GM23338 (cell line): ENCODE data around the gene TMEM250. TPM values are rescaled to one million over a fixed set of nuclear protein-coding genes. Genes with fewer than 3 reads are reported as not detected.

Experiments
- ATAC-seq: fragments of 200-7000 bp; cut with Tn5 transposase; 3 replicates; pipeline ENCODE4 v1.9.1; 2020
- DNase-seq: peaks from one replicate; pipeline ENCODE4 v3.0.0-alpha.2; 2015; ENCODE audit warnings: low spot score
- H2AFZ ChIP-seq: fragments of 200-600 bp; sonication (generic); 2 replicates; pipeline ENCODE4 v1.8.0; 2016; ENCODE audit warnings: antibody characterized with exemption, mild to moderate bottlenecking, moderate library complexity
- H3F3A ChIP-seq: fragments of 200-600 bp; sonication (generic); replicated peaks from 2 replicates; pipeline ENCODE4 v1.8.0; 2017; ENCODE audit warnings: antibody characterized with exemption, mixed run types, low read depth
- H3K27ac ChIP-seq: fragments of 200-600 bp; sonication (generic); 2 replicates; pipeline ENCODE4 v1.6.1; 2016; ENCODE audit warnings: low read depth
- H3K27me3 ChIP-seq: fragments of 200-600 bp; sonication (generic); 2 replicates; pipeline ENCODE4 v1.8.0; 2016; ENCODE audit warnings: mild to moderate bottlenecking, mixed run types, moderate library complexity; ENCODE audit not compliant: insufficient read depth
- H3K36me3 ChIP-seq: fragments of 200-600 bp; sonication (generic); 2 replicates; pipeline ENCODE4 v1.8.0; 2016; ENCODE audit warnings: mild to moderate bottlenecking; ENCODE audit not compliant: insufficient read depth
- H3K4me1 ChIP-seq: fragments of 200-600 bp; sonication (generic); 2 replicates; pipeline ENCODE4 v1.8.0; 2016; ENCODE audit warnings: mild to moderate bottlenecking, moderate library complexity; ENCODE audit not compliant: insufficient read depth
- H3K4me2 ChIP-seq: fragments of 200-600 bp; sonication (generic); 2 replicates; pipeline ENCODE4 v1.7.1; 2017; ENCODE audit warnings: mixed run types
- H3K4me3 ChIP-seq: fragments of 200-600 bp; sonication (generic); 2 replicates; pipeline ENCODE4 v1.6.1; 2016; ENCODE audit warnings: mixed run types
- H3K79me2 ChIP-seq: fragments of 200-600 bp; sonication (generic); replicated peaks from 2 replicates; pipeline ENCODE4 v1.8.0; 2017; ENCODE audit warnings: mild to moderate bottlenecking; ENCODE audit not compliant: insufficient read depth
- H3K9me2 ChIP-seq: fragments of 200-600 bp; sonication (generic); 2 replicates; pipeline ENCODE4 v1.8.0; 2017; ENCODE audit not compliant: insufficient read depth
- H4K20me1 ChIP-seq: fragments of 200-600 bp; sonication (generic); replicated peaks from 2 replicates; pipeline ENCODE4 v1.8.0; 2017; ENCODE audit warnings: mild to moderate bottlenecking; ENCODE audit not compliant: insufficient read depth
- H3K27ac Mint-ChIP-seq: 2 replicates; pipeline ENCODE4 v1.8.0; 2020; ENCODE audit warnings: inconsistent platforms, mild to moderate bottlenecking, moderate library complexity, mixed read lengths
- H3K27me3 Mint-ChIP-seq: 3 replicates; pipeline ENCODE4 v1.8.0; 2022; ENCODE audit warnings: low read depth, mild to moderate bottlenecking, moderate library complexity, mixed read lengths, inconsistent platforms; ENCODE audit not compliant: insufficient read depth, poor library complexity
- H3K36me3 Mint-ChIP-seq: 3 replicates; pipeline ENCODE4 v1.8.0; 2021; ENCODE audit warnings: low read depth, mild to moderate bottlenecking, inconsistent platforms, moderate library complexity, mixed read lengths
- H3K4me1 Mint-ChIP-seq: 3 replicates; pipeline ENCODE4 v1.8.0; 2020; ENCODE audit warnings: mild to moderate bottlenecking, inconsistent platforms, mixed read lengths
- H3K4me3 Mint-ChIP-seq: 3 replicates; pipeline ENCODE4 v1.8.0; 2021; ENCODE audit warnings: moderate library complexity, mild to moderate bottlenecking, inconsistent platforms, mixed read lengths
- H3K9me3 Mint-ChIP-seq: 3 replicates; pipeline ENCODE4 v1.8.0; 2020; ENCODE audit warnings: moderate library complexity, mild to moderate bottlenecking, inconsistent platforms, mixed read lengths
- CREB1 ChIP-seq: fragments of 250-450 bp; sonication (Bioruptor Pico); IDR thresholded peaks from 2 replicates; pipeline ENCODE4 v1.5.0; 2020; ENCODE audit warnings: low read depth, mild to moderate bottlenecking, moderate library complexity
- EZH2phosphoT487 ChIP-seq: fragments of 200-600 bp; sonication (generic); IDR thresholded peaks from one replicate; pipeline ENCODE4 v1.8.1; 2018; ENCODE audit warnings: antibody characterized with exemption; ENCODE audit not compliant: unreplicated experiment
- JUNB ChIP-seq: IDR thresholded peaks from one replicate; pipeline ENCODE4 v1.6.1; 2016; ENCODE audit warnings: antibody characterized with exemption; ENCODE audit not compliant: unreplicated experiment
- NANOG ChIP-seq: IDR thresholded peaks from 2 replicates; pipeline ENCODE4 v1.6.1; 2016; ENCODE audit warnings: antibody characterized with exemption, borderline replicate concordance
- POLR2AphosphoS5 ChIP-seq: IDR thresholded peaks from 2 replicates; pipeline ENCODE4 v1.6.1; 2016; ENCODE audit warnings: antibody characterized with exemption, low read depth
- STAT1 ChIP-seq: IDR thresholded peaks from one replicate; pipeline ENCODE4 v1.6.1; 2016; ENCODE audit warnings: antibody characterized with exemption; ENCODE audit not compliant: unreplicated experiment
- ZNF114 ChIP-seq: fragments of 250-450 bp; sonication (Bioruptor Pico); IDR thresholded peaks from 2 replicates; pipeline ENCODE4 v1.5.0; 2020; ENCODE audit warnings: mild to moderate bottlenecking, moderate library complexity
- ZNF331 ChIP-seq: fragments of 250-450 bp; sonication (Bioruptor Pico); IDR thresholded peaks from 2 replicates; pipeline ENCODE4 v1.5.0; 2020; ENCODE audit warnings: low read depth, mild to moderate bottlenecking, moderate library complexity
- polyA plus RNA-seq: library from polyadenylated mRNA; unstranded; fragments of >200 nt; fragmentation: Nextera tagmentation; extraction: Ambion mirVana; gene quantifications from 2 replicates; pipeline ENCODE4 v1.2.1, GENCODE V29; 2016
- total RNA-seq: library from RNA; depleted of rRNA; stranded (reverse); fragments of >200 nt; shearing (Covaris generic); gene quantifications from 2 replicates; pipeline ENCODE4 v1.2.3, GENCODE V29; 2014

Gene TMEM250
- total and polyA plus RNA-seq, 2 experiments from 2014 or later, result 12.2 to 39.2 TPM

DNA sequence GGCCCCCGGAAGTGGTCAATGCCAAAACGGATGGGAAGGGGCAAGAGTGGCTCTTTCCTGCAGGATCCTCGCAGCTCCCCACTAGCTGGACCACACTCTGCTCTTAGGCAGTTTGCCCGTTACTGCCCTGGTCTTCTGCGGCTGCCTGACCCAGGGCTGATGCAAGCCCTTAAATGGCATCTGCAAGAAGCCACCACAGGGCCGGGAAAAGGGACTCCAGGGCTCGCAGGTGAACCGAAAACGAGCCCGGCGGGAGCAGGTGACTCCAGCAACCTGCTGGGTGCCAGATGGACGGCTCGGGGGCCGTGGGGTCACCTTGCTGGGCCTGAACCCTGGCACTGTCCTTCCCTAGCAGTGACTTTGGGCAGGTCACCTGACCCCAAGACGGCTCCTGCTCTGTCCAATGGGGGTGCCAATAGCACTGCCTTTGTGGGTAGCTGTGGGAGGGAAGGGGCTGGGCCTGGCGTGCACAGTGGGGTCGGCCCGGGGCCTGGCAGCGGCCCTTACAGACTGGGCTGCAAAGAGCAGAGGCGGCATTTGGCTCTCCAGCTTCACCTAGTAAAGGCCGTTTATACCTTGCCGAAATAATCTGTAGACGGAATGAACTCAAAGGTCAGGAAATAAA lies 1.3 kb downstream of the TMEM250 start:
- H4K20me1 ChIP-seq, result no peaks in the 10 kb centered on the region; the same call in 1 of the 2 replicates
- Mint-ChIP-seq H3K36me3 (peaks cover 11% of the 10 kb centered on the region; the same call in 2 of the 3 replicates), H3K4me3 (peak overlapping the region; percentile 79), H3K4me1 (no peaks in the 10 kb centered on the region), H3K27ac (0 out of 2 replicates have a peak overlapping the region, but pooled peaks have one; percentile 84), H3K27me3 (peaks cover 7% of the 10 kb centered on the region), H3K9me3 (no peaks in the 10 kb centered on the region)
- no peak for DNase-seq
- H3K4me2 ChIP-seq, result peak overlapping the region; percentile 90
- no peaks in the 10 kb centered on the region for H3K27me3 ChIP-seq
- no peak overlapping the region for H2AFZ ChIP-seq
- H3K36me3 ChIP-seq, result no peaks in the 10 kb centered on the region
- peak overlapping the region; percentile 73 for H3K4me3 ChIP-seq
- no peaks in the 10 kb centered on the region for H3K9me2 ChIP-seq
- no peaks in the 10 kb centered on the region; the same call in 1 of the 2 replicates for H3K79me2 ChIP-seq
- no peak for TF ChIP-seq STAT1
- no peak for TF ChIP-seq EZH2phosphoT487
- TF ChIP-seq POLR2AphosphoS5, result peak; percentile 2; the same call in 1 of the 2 replicates
- H3K27ac ChIP-seq, result no peak overlapping the region
- peaks cover 4% of the 10 kb centered on the region; the same call in 1 of the 2 replicates for H3K4me1 ChIP-seq
- peak; percentile 11 for ATAC-seq
- peaks cover 11% of the 10 kb centered on the region; the same call in 1 of the 2 replicates for H3F3A ChIP-seq

DNA sequence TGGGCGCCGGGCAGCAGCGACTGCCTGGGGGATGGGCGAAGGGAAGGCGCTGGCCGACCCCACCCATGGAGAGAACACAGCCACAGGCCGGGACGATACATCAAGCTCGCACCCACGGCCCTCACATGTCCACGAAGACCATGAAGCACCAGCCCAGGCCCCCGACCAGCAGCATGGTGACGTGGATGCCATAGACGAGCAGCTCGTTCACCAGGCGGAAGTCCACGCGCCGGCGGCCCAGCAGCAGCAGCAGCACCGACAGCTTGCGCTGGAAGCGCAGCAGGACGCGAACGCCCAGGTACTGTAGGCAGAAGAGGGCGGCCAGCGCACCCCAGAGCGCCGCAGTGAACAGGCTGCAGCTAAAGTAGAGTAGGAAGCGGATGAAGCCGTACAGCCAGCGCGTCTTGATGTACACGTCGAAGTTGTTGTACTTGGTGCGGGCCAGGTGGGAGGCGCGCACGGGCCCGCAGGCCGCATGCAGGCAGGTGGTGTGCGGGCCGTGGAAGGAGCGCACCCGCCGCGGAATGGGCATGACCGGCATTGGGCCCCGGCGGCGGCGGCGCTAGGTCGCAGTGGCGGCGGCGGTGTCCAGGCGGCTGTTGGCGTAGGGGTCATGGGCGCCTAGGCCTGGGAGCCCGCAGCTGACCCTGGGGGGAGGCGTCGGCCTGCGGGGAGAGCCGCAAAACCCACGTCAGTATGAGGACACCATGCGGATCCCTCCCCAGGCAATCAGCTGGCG lies 2.1 kb downstream of the TMEM250 start:
- H3K4me3 ChIP-seq, result no peak overlapping the region
- no peaks in the 10 kb centered on the region; the same call in 1 of the 2 replicates for H3K79me2 ChIP-seq
- ATAC-seq (no peak), DNase-seq (no peak)
- no peak for TF ChIP-seq JUNB
- no peak for TF ChIP-seq NANOG
- TF ChIP-seq CREB1, result no peak
- no peaks in the 10 kb centered on the region for H3K27me3 ChIP-seq
- H3K4me3 Mint-ChIP-seq, result peak overlapping the region; percentile 24; the same call in 1 of the 3 replicates
- H3F3A ChIP-seq, result peaks cover 12% of the 10 kb centered on the region; the same call in 1 of the 2 replicates
- H3K36me3 ChIP-seq, result no peaks in the 10 kb centered on the region
- no peak overlapping the region for H3K27ac Mint-ChIP-seq
- H2AFZ ChIP-seq, result no peak overlapping the region
- no peak overlapping the region for H3K27ac ChIP-seq
- no peaks in the 10 kb centered on the region; the same call in 1 of the 2 replicates for H4K20me1 ChIP-seq
- peaks cover 3% of the 10 kb centered on the region for H3K4me1 Mint-ChIP-seq
- peaks cover 9% of the 10 kb centered on the region; the same call in 1 of the 2 replicates for H3K4me1 ChIP-seq
- no peak overlapping the region for H3K4me2 ChIP-seq
- peaks cover 7% of the 10 kb centered on the region for H3K27me3 Mint-ChIP-seq
- H3K9me3 Mint-ChIP-seq, result no peaks in the 10 kb centered on the region
- no peaks in the 10 kb centered on the region for H3K9me2 ChIP-seq
- H3K36me3 Mint-ChIP-seq, result peaks cover 11% of the 10 kb centered on the region; the same call in 2 of the 3 replicates

DNA sequence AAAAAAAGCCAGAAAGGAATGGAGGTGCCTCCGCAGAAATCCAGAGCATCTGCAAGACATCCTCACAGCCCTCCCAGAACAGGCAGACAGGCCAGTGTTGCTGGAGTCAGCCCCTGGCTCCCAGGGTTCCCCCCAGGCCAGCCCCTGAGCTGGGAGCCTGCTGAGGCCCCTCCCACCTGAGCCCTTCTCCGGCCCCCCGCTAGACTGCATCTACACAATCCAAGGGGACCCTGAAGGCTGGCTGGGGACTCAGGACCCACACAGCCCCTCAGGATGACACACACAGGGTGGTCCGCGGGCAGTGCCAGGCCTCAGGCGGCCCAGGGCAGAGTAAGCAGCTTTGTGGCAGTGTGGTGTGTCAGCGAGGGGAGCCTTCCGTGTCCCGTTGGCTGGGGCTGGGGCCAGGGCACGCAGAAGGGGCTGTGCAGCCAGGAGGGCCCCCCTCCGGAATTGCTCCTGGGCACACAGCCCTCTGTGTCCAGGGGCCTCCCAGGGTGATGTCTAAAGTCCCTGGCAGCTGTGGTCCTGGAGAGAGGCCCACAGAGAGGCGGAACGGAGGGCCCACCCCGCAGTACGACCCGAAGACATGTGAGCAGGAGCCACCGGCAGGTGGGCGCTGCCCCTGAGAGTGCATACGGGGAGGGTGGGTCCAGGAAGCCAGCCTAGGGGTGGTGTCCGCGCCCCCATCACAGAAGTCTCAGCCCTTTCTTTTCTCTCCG lies 2.9 kb downstream of the TMEM250 start:
- H3K27me3 Mint-ChIP-seq, result peaks cover 7% of the 10 kb centered on the region
- H3K27ac ChIP-seq, result no peak overlapping the region
- H3F3A ChIP-seq, result peaks cover 16% of the 10 kb centered on the region; the same call in 1 of the 2 replicates
- no peak overlapping the region for H3K4me3 ChIP-seq
- H3K36me3 ChIP-seq, result no peaks in the 10 kb centered on the region
- H3K4me2 ChIP-seq, result no peak overlapping the region
- H3K27ac Mint-ChIP-seq, result no peak overlapping the region
- H3K9me2 ChIP-seq, result no peaks in the 10 kb centered on the region
- peaks cover 6% of the 10 kb centered on the region for H3K4me1 Mint-ChIP-seq
- H4K20me1 ChIP-seq, result no peaks in the 10 kb centered on the region; the same call in 1 of the 2 replicates
- no peaks in the 10 kb centered on the region for H3K9me3 Mint-ChIP-seq
- no peaks in the 10 kb centered on the region for H3K27me3 ChIP-seq
- H3K36me3 Mint-ChIP-seq, result peaks cover 11% of the 10 kb centered on the region; the same call in 2 of the 3 replicates
- H3K4me3 Mint-ChIP-seq, result no peak overlapping the region
- H3K79me2 ChIP-seq, result no peaks in the 10 kb centered on the region; the same call in 1 of the 2 replicates
- peaks cover 10% of the 10 kb centered on the region; the same call in 1 of the 2 replicates for H3K4me1 ChIP-seq
- ATAC-seq (no peak), DNase-seq (no peak)
- no peak overlapping the region for H2AFZ ChIP-seq
- TF ChIP-seq STAT1 (no peak), POLR2AphosphoS5 (no peak), ZNF114 (CRISPR knock-in tag) (no peak), EZH2phosphoT487 (no peak), ZNF331 (no peak)
